Right lobe of liver (tissue), 6 donors: ENCODE data around the gene SYT2. TPM values are rescaled to one million over a fixed set of nuclear protein-coding genes. Genes with fewer than 3 reads are reported as not detected.
A peak's percentile ranks its signal among the peaks of the same experiment; 100 is the strongest.
"Not testable (repeated sequence)": the region's sequence is repeated elsewhere in the genome, so short reads cannot be mapped to it uniquely, and the experiment has no call there.

ENCODE experiments used
- ATAC-seq, 4 donors: fragments of 200-7000 bp; cut with Tn5 transposase; one replicate each; pipeline ENCODE4 v1.9.1; 2020; ENCODE audit warnings: mild to moderate bottlenecking in 4 of 4, moderate library complexity in 4 of 4
- DNase-seq, 3 donors: peaks; one replicate each; pipeline ENCODE4 v3.0.0-alpha.2; 2020
- H3K27ac ChIP-seq, 3 donors: fragments of 200-600 bp; one replicate each; pipeline ENCODE4 v1.8.0; 2022
- H3K27me3 ChIP-seq, 2 donors: fragments of 200-600 bp; one replicate each; pipeline ENCODE4 v1.8.0; 2022
- H3K36me3 ChIP-seq, 4 donors: fragments of 200-600 bp; sonication (generic) in 1 of 4; one replicate each; pipeline versions ENCODE4 v1.5.1 to v1.8.0; 2017 to 2022; ENCODE audit warnings: control low read depth in 1 of 4
- H3K4me1 ChIP-seq, 4 donors: fragments of 200-600 bp; sonication (generic) in 1 of 4; one replicate each; pipeline versions ENCODE4 v1.5.1 to v1.8.0; 2017 to 2022; ENCODE audit warnings: control low read depth in 1 of 4
- H3K4me3 ChIP-seq, 3 donors: fragments of 200-600 bp; one replicate each; pipeline ENCODE4 v1.8.0; 2022
- H3K9me3 ChIP-seq, 4 donors: fragments of 200-600 bp; sonication (generic) in 1 of 4; one replicate each; pipeline versions ENCODE4 v1.5.1 to v1.8.0; 2017 to 2022; ENCODE audit warnings: control low read depth in 1 of 4
- CTCF ChIP-seq, 4 donors: fragments of 200-600 bp in 3 of 4; fragments of 450-650 bp in 1 of 4; IDR thresholded peaks; one replicate each; pipeline versions ENCODE4 v1.5.1 to v1.8.0; 2016 to 2022; ENCODE audit warnings: antibody characterized with exemption in 4 of 4, mild to moderate bottlenecking in 2 of 4
- POLR2A ChIP-seq: fragments of 450-650 bp; IDR thresholded peaks from one replicate; pipeline ENCODE4 v1.6.1; 2017; ENCODE audit warnings: antibody characterized with exemption, mild to moderate bottlenecking
- WGBS: methylation state at CpG from one replicate; pipeline ENCODE4 v1.1.6; 2018; ENCODE audit warnings: low coverage, low lambda C conversion rate; ENCODE audit not compliant: insufficient coverage; ENCODE audit errors: missing lambda C conversion rate; 5-methylcytosine and 5-hydroxymethylcytosine counted together
- intact Hi-C, 2 donors: fragments of 100-400 bp; cut with DNase I; formaldehyde crosslinking; loops; one replicate each; pipeline versions ENCODE4 v1.11.2 to v1.14.1; 2022
- total RNA-seq, 6 experiments: library from RNA; depleted of rRNA in 2 of 6; stranded (reverse); fragments of >200 nt in 2 of 6; fragmentation: NEBNext Ultra II Directional in 3 of 6; extraction: Animal tissue kit (Norgen Biotek cat#: 25700) in 3 of 6; gene quantifications; one replicate each; pipeline versions ENCODE4 v1.1.0 to v1.2.4, GENCODE V29; 2016 to 2023
- donor health status: DM: no; HTN: yes; CAD: no.
- donor health status: DM: no; HTN: no; CAD: no.
- donor health status: DM: no; HTN: no; CAD: no.
- donor health status: DM: no; HTN: yes; CAD: no.
- donor health status: DM: no; HTN: yes; CAD: no.

SYT2 gene
- total RNA-seq, 6 experiments from 2014 or later, result not detected

- Histone ChIP-seq H3K4me3 (no peak overlapping the region), H3K27me3 (no peaks in the 10 kb centered on the region), H3K9me3 (no peaks in the 10 kb centered on the region), H3K27ac (no peak overlapping the region), H3K36me3 (no peaks in the 10 kb centered on the region), H3K4me1 (peaks cover 0 to 29% (median 5%) of the 10 kb centered on the region in 4 donors)
- intact Hi-C loops, result no loop called here
- ATAC-seq (peak in 2 of 4 donors; percentile 14 to 37), DNase-seq (no peak)
- TF ChIP-seq CTCF (IDR thresholded peaks at IDR 0.05) (no peak), POLR2A (no peak)
- WGBS, result 62% methylated on average over 3 of the region's 3 CpGs
These were observed 158.6 kb downstream of the SYT2 start for GRCh38 chr1:202551683-202552082.

- DNase-seq, H3K27me3 ChIP-seq, H3K4me3 ChIP-seq, ATAC-seq, H3K9me3 ChIP-seq, H3K36me3 ChIP-seq, H3K27ac ChIP-seq, intact Hi-C loops: not testable (repeated sequence)
- WGBS, result 92% methylated on average over 1 of the region's 1 CpG
- peaks cover 0 to 43% (median 13%) of the 10 kb centered on the region in 4 donors for H3K4me1 ChIP-seq
These were observed 160.2 kb downstream of the SYT2 start for GRCh38 chr1:202550088-202550487.

- peak; percentile 37 to 61 (median 40) for ATAC-seq
- intact Hi-C loops, result no loop called here
These were observed 163.0 kb downstream of the SYT2 start for GRCh38 chr1:202547215-202547614.

GRCh38 chr1:202546796-202547195 lies 163.5 kb downstream of the SYT2 start:
- H3K27me3 ChIP-seq, intact Hi-C loops, H3K4me3 ChIP-seq, H3K9me3 ChIP-seq, DNase-seq, H3K36me3 ChIP-seq: not testable (repeated sequence)
- Histone ChIP-seq H3K4me1 (peaks cover 0 to 24% (median 9%) of the 10 kb centered on the region in 4 donors), H3K27ac (peak overlapping the region; percentile 63 to 74 (median 74))
- WGBS, result 72% methylated on average over 3 of the region's 3 CpGs
- peak in 1 of 4 donors; percentile 7 for ATAC-seq

More at GRCh38 chr1:202547215-202547614, 163.0 kb downstream of the SYT2 start:
- Histone ChIP-seq H3K27ac (peak overlapping the region in 1 of 3 donors; percentile 63), H3K4me1 (peaks cover 0 to 24% (median 9%) of the 10 kb centered on the region in 4 donors), H3K9me3 (no peaks in the 10 kb centered on the region), H3K27me3 (no peaks in the 10 kb centered on the region), H3K36me3 (no peaks in the 10 kb centered on the region), H3K4me3 (no peak overlapping the region)
- no peak for TF ChIP-seq POLR2A
- TF ChIP-seq CTCF (IDR thresholded peaks at IDR 0.05), result no peak
- DNase-seq, result no peak

GRCh38 chr1:202546377-202546776 lies 163.9 kb downstream of the SYT2 start:
- H3K4me3 ChIP-seq, H3K27me3 ChIP-seq, H3K9me3 ChIP-seq, H3K36me3 ChIP-seq, intact Hi-C loops: not testable (repeated sequence)
- DNase-seq (peak in 1 of 3 donors; percentile 51), ATAC-seq (peak; percentile 64 to 74 (median 67))
- peak overlapping the region; percentile 63 to 74 (median 74) for H3K27ac ChIP-seq
- peaks cover 0 to 24% (median 9%) of the 10 kb centered on the region in 4 donors for H3K4me1 ChIP-seq
- 25% methylated on average over 3 of the region's 3 CpGs for WGBS

GRCh38 chr1:202545647-202546303 lies 164.5 kb downstream of the SYT2 start:
- ATAC-seq (peak; percentile 75 to 89 (median 84)), DNase-seq (peak in 1 of 3 donors; percentile 60)
- intact Hi-C loops, H3K27me3 ChIP-seq, H3K9me3 ChIP-seq, H3K36me3 ChIP-seq, H3K4me3 ChIP-seq: not testable (repeated sequence)
- 52% methylated on average over 3 of the region's 3 CpGs for WGBS
- H3K4me1 ChIP-seq, result peaks cover 0 to 24% (median 9%) of the 10 kb centered on the region in 4 donors
- peak overlapping the region; percentile 63 to 74 (median 74) for H3K27ac ChIP-seq

- ATAC-seq, intact Hi-C loops, H3K36me3 ChIP-seq, H3K27me3 ChIP-seq, DNase-seq, H3K9me3 ChIP-seq, H3K4me3 ChIP-seq: not testable (repeated sequence)
- Histone ChIP-seq H3K4me1 (peaks cover 0 to 24% (median 9%) of the 10 kb centered on the region in 4 donors), H3K27ac (peak overlapping the region in 2 of 3 donors; percentile 14 to 74)
- WGBS, result 80% methylated on average over 6 of the region's 6 CpGs
These were observed 165.3 kb downstream of the SYT2 start for GRCh38 chr1:202544766-202545449.

GRCh38 chr1:202543537-202543936 lies 166.7 kb downstream of the SYT2 start:
- ATAC-seq (peak in 2 of 4 donors; percentile 8 to 57), DNase-seq (peak in 2 of 3 donors; percentile 30 to 53)
- H3K4me1 ChIP-seq, result peaks cover 0 to 33% (median 12%) of the 10 kb centered on the region in 4 donors
- H3K36me3 ChIP-seq, H3K27me3 ChIP-seq, intact Hi-C loops, H3K4me3 ChIP-seq, H3K9me3 ChIP-seq, H3K27ac ChIP-seq: not testable (repeated sequence)
- WGBS, result 72% methylated on average over 11 of the region's 11 CpGs

- H3K27me3 ChIP-seq, intact Hi-C loops, DNase-seq, ATAC-seq, H3K9me3 ChIP-seq, H3K36me3 ChIP-seq: not testable (repeated sequence)
- Histone ChIP-seq H3K4me3 (peak overlapping the region in 1 of 3 donors; percentile 2), H3K4me1 (peaks cover 0 to 32% (median 12%) of the 10 kb centered on the region in 4 donors), H3K27ac (peak overlapping the region in 1 of 3 donors; percentile 15)
These were observed 167.8 kb downstream of the SYT2 start for GRCh38 chr1:202542415-202542814.
